GM19240 (cell line): ENCODE measurements around the gene TMEM132C.

Experiments used
- DNase-seq: peaks from one replicate; pipeline ENCODE4 v3.0.0; 2011; ENCODE audit warnings: low spot score; ENCODE audit not compliant: insufficient read length

The TMEM132C gene

GRCh38 chr12:128338386-128339125, 71.6 kb downstream of the TMEM132C start:
- DNase-seq: no peak

- DNase-seq: no peak
These were observed 72.2 kb downstream of the TMEM132C start for GRCh38 chr12:128339126-128339520.

GRCh38 chr12:128339631-128340030, 72.7 kb downstream of the TMEM132C start:
- DNase-seq: no peak

- no peak for DNase-seq
These were observed 86.3 kb downstream of the TMEM132C start for GRCh38 chr12:128353301-128353700.

- DNase-seq: no peak
These were observed 89.6 kb downstream of the TMEM132C start for GRCh38 chr12:128356547-128356946.

- DNase-seq: no peak
These were observed 94.5 kb downstream of the TMEM132C start for GRCh38 chr12:128361400-128361995.

GRCh38 chr12:128365032-128365431, 98.1 kb downstream of the TMEM132C start:
- DNase-seq: no peak

- no peak for DNase-seq
These were observed 98.8 kb downstream of the TMEM132C start for GRCh38 chr12:128365651-128366231.

- DNase-seq: no peak
These were observed 101.0 kb downstream of the TMEM132C start for GRCh38 chr12:128367961-128368360.

GRCh38 chr12:128381541-128381940, 114.6 kb downstream of the TMEM132C start:
- no peak for DNase-seq

GRCh38 chr12:128381946-128382345, 115.0 kb downstream of the TMEM132C start:
- no peak for DNase-seq

- no peak for DNase-seq
These were observed 116.0 kb downstream of the TMEM132C start for GRCh38 chr12:128382946-128383345.

- no peak for DNase-seq
These were observed 116.5 kb downstream of the TMEM132C start for GRCh38 chr12:128383357-128383937.

- DNase-seq: no peak
These were observed 118.8 kb downstream of the TMEM132C start for GRCh38 chr12:128385736-128386135.

GRCh38 chr12:128387811-128388422, 120.9 kb downstream of the TMEM132C start:
- DNase-seq: no peak

- DNase-seq: no peak
These were observed 121.6 kb downstream of the TMEM132C start for GRCh38 chr12:128388461-128389000.

- DNase-seq: no peak
These were observed 126.4 kb downstream of the TMEM132C start for GRCh38 chr12:128393346-128393745.

- no peak for DNase-seq
These were observed 127.2 kb downstream of the TMEM132C start for GRCh38 chr12:128394137-128394536.

GRCh38 chr12:128399253-128399652, 132.3 kb downstream of the TMEM132C start:
- no peak for DNase-seq

- no peak for DNase-seq
These were observed 135.7 kb downstream of the TMEM132C start for GRCh38 chr12:128402486-128403243.

GRCh38 chr12:128408669-128409068, 141.7 kb downstream of the TMEM132C start:
- DNase-seq: no peak
